OCI-LY1 (cell line): ENCODE results near the gene GAS1.

Experiments
- H2AFZ ChIP-seq: fragments of 200-600 bp; sonication (generic), shearing (Covaris generic); 2 replicates; pipeline ENCODE4 v1.6.0; 2014; ENCODE audit warnings: antibody characterized with exemption, mild to moderate bottlenecking, low read length
- H3F3A ChIP-seq: fragments of 200-600 bp; sonication (generic), shearing (Covaris generic); 2 replicates; pipeline ENCODE4 v1.6.0; 2014; ENCODE audit warnings: mild to moderate bottlenecking, antibody characterized with exemption, low read length, moderate library complexity; ENCODE audit not compliant: insufficient read depth
- H3K27ac ChIP-seq: fragments of 200-600 bp; sonication (generic); 2 replicates; pipeline ENCODE4 v1.5.1; 2014; ENCODE audit warnings: low read length, mixed run types, mild to moderate bottlenecking, low read depth; ENCODE audit not compliant: poor library complexity, severe bottlenecking
- H3K27me3 ChIP-seq: fragments of 200-600 bp; sonication (generic); 2 replicates; pipeline ENCODE4 v1.6.0; 2014; ENCODE audit warnings: antibody characterized with exemption, mild to moderate bottlenecking, low read length, moderate library complexity; ENCODE audit not compliant: insufficient read depth
- H3K36me3 ChIP-seq: fragments of 200-600 bp; sonication (generic); 2 replicates; pipeline ENCODE4 v1.6.1; 2014; ENCODE audit warnings: mild to moderate bottlenecking, antibody characterized with exemption, low read length, moderate library complexity, mixed read lengths; ENCODE audit not compliant: insufficient read depth
- H3K4me1 ChIP-seq: fragments of 200-600 bp; sonication (generic); 2 replicates; pipeline ENCODE4 v1.5.1; 2014; ENCODE audit warnings: mild to moderate bottlenecking, low read length, moderate library complexity; ENCODE audit not compliant: insufficient read depth, severe bottlenecking
- H3K4me2 ChIP-seq: fragments of 200-600 bp; sonication (generic), shearing (Covaris generic); 2 replicates; pipeline ENCODE4 v1.6.1; 2014; ENCODE audit warnings: low read length
- H3K4me3 ChIP-seq: fragments of 200-600 bp; sonication (generic); 2 replicates; pipeline ENCODE4 v1.5.1; 2014; ENCODE audit warnings: low read length, low read depth, mild to moderate bottlenecking, mixed read lengths; ENCODE audit not compliant: poor library complexity, severe bottlenecking
- H3K79me2 ChIP-seq: fragments of 200-600 bp; shearing (Covaris generic); 2 replicates; pipeline ENCODE4 v1.6.1; 2016; ENCODE audit warnings: mixed run types, low read length, mixed read lengths; ENCODE audit not compliant: insufficient read depth
- H3K9ac ChIP-seq: fragments of 200-600 bp; sonication (generic), shearing (Covaris generic); 2 replicates; pipeline ENCODE4 v1.6.1; 2014; ENCODE audit warnings: mild to moderate bottlenecking, low read length, mixed read lengths
- H3K9me2 ChIP-seq: fragments of 200-600 bp; sonication (generic), shearing (Covaris generic); 2 replicates; pipeline ENCODE4 v1.6.1; 2014; ENCODE audit warnings: low read depth, mild to moderate bottlenecking, low read length, mixed read lengths
- H3K9me3 ChIP-seq: fragments of 200-600 bp; shearing (Covaris generic); 2 replicates; pipeline ENCODE4 v1.6.1; 2014; ENCODE audit warnings: low read length, mixed read lengths
- H4K20me1 ChIP-seq: fragments of 200-600 bp; sonication (generic), shearing (Covaris generic); 2 replicates; pipeline ENCODE4 v1.6.0; 2016; ENCODE audit warnings: mild to moderate bottlenecking, low read length; ENCODE audit not compliant: insufficient read depth
- EZH2 ChIP-seq: fragments of 200-600 bp; sonication (generic), shearing (Covaris generic); IDR thresholded peaks from 2 replicates; pipeline ENCODE4 v1.8.0; 2017; ENCODE audit warnings: borderline replicate concordance, mixed run types, mild to moderate bottlenecking, antibody characterized with exemption, low read length, moderate library complexity, mixed read lengths
- TF ChIP-seq, protein P1 (sequence below): fragments of 200-600 bp; sonication (generic), shearing (Covaris generic); IDR thresholded peaks from 2 replicates; pipeline ENCODE4 v1.5.1; 2017; ENCODE audit warnings: mild to moderate bottlenecking, antibody characterized with exemption, low read length, moderate library complexity, mixed read lengths

Gene GAS1

DNA sequence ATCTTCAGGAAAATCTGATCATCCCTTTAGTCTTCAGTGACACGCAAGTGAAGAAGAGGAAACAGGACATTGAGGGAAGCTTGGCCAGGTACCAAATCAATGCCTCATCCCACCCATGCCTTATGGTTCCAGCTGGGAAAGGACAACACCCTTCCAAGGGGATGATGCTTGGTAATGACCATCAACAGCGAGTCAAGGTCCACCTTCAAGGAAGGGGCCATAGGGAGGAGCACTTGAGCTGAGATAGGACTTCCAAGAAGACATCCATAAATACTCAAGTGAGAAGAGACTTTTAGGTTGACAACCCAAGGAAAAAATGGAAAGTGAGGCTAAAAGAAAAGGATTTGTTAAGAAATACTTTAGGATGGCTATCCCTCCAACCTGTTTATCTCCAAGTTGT lies 27.1 kb upstream of the GAS1 start:
- Histone ChIP-seq H3K4me3 (no peak overlapping the region), H4K20me1 (no peaks in the 10 kb centered on the region), H3K9me3 (no peaks in the 10 kb centered on the region), H3K36me3 (no peaks in the 10 kb centered on the region), H3K9ac (no peak overlapping the region), H3K9me2 (no peaks in the 10 kb centered on the region), H3F3A (no peaks in the 10 kb centered on the region), H3K4me2 (no peak overlapping the region), H3K27me3 (no peaks in the 10 kb centered on the region), H3K79me2 (no peaks in the 10 kb centered on the region), H3K27ac (no peak overlapping the region), H2AFZ (no peak overlapping the region), H3K4me1 (no peaks in the 10 kb centered on the region)
- no peak for TF ChIP-seq EZH2
- TF ChIP-seq, protein P1, sequence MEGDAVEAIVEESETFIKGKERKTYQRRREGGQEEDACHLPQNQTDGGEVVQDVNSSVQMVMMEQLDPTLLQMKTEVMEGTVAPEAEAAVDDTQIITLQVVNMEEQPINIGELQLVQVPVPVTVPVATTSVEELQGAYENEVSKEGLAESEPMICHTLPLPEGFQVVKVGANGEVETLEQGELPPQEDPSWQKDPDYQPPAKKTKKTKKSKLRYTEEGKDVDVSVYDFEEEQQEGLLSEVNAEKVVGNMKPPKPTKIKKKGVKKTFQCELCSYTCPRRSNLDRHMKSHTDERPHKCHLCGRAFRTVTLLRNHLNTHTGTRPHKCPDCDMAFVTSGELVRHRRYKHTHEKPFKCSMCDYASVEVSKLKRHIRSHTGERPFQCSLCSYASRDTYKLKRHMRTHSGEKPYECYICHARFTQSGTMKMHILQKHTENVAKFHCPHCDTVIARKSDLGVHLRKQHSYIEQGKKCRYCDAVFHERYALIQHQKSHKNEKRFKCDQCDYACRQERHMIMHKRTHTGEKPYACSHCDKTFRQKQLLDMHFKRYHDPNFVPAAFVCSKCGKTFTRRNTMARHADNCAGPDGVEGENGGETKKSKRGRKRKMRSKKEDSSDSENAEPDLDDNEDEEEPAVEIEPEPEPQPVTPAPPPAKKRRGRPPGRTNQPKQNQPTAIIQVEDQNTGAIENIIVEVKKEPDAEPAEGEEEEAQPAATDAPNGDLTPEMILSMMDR, result no peak

DNA sequence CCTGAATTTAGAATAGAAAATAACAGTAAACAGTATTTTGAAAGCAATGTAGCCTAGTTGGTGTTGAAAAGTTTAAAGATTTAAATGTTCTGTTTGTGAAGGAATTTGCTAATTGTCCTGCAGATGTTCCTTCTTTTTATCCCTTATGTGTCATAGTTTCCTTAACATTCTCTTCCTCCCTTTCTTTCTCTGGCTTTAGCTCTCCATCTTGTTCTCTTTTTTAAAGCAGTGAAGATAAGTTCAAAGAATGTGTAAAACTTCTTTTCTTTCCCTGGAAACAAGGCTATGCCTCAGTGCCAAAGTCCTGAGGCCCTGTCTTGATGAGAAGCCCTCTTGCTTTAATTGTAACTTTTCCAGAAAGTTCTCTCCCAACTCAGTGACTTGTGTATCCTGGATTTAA lies 24.4 kb upstream of the GAS1 start:
- H3K4me3 ChIP-seq, result no peak overlapping the region
- H3K4me2 ChIP-seq, result no peak overlapping the region
- no peaks in the 10 kb centered on the region for H3K9me2 ChIP-seq
- no peak overlapping the region for H3K9ac ChIP-seq
- no peak for TF ChIP-seq EZH2
- TF ChIP-seq, protein P1, result no peak
- H2AFZ ChIP-seq, result no peak overlapping the region
- H4K20me1 ChIP-seq, result no peaks in the 10 kb centered on the region
- no peaks in the 10 kb centered on the region for H3K9me3 ChIP-seq
- H3K27ac ChIP-seq, result no peak overlapping the region
- no peaks in the 10 kb centered on the region for H3K36me3 ChIP-seq
- H3K79me2 ChIP-seq, result no peaks in the 10 kb centered on the region
- H3K27me3 ChIP-seq, result no peaks in the 10 kb centered on the region
- H3K4me1 ChIP-seq, result no peaks in the 10 kb centered on the region
- H3F3A ChIP-seq, result no peaks in the 10 kb centered on the region

DNA sequence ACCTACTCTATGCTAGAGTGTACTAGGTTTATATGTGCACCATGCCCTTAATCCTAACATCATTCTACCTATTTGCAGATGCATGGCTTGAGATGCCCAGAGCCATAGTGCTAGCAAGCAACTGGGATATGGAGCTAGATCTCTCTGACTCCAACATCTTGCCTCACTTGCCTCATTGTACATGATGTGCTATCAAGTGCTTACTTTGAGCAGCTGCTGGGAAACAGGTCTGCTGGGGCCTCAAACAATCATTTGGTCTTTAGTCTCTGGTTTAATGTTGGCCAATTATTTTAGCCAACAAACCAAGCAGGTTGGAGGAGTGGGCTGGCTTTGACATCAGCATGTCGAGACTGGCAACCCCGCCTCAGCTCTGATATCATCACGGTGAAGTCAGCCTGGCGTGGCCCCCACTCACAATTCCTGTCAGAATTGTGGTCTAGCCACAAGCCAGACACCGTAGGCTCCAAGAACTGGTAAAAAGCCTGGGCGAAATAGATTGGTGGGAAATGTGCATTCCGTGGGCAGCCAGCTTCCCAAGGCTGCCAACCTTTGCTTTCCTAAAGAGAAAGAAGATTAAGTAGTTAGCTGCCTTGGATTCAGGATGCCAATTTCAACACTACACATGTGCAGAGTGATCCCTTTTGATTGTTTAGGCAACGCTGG lies 21.1 kb upstream of the GAS1 start:
- no peaks in the 10 kb centered on the region for H3K9me3 ChIP-seq
- H3K9me2 ChIP-seq, result no peaks in the 10 kb centered on the region
- no peak overlapping the region for H2AFZ ChIP-seq
- H3K4me3 ChIP-seq, result no peak overlapping the region
- no peaks in the 10 kb centered on the region for H3K4me1 ChIP-seq
- TF ChIP-seq, protein P1, result no peak
- TF ChIP-seq EZH2, result no peak
- H4K20me1 ChIP-seq, result no peaks in the 10 kb centered on the region
- H3K27ac ChIP-seq, result no peak overlapping the region
- H3K4me2 ChIP-seq, result no peak overlapping the region
- H3K36me3 ChIP-seq, result no peaks in the 10 kb centered on the region
- no peaks in the 10 kb centered on the region for H3F3A ChIP-seq
- H3K79me2 ChIP-seq, result no peaks in the 10 kb centered on the region
- no peak overlapping the region for H3K9ac ChIP-seq
- no peaks in the 10 kb centered on the region for H3K27me3 ChIP-seq
